ENCODE results near the gene TGM5.

Gene TGM5

GRCh38 chr15:43249699-43250203 is 17.0 kb downstream of the TGM5 start:
- peaks cover 0 to 3% of the 10 kb centered on the region in 2 donors for H3K4me1 ChIP-seq (ENCODE audit: control insufficient read depth in 1 of 2, insufficient read depth in 2 of 2, low read length in 2 of 2)
- H3K4me3 ChIP-seq (ENCODE audit: low read depth in 1 of 2, low read length in 2 of 2), result no peak overlapping the region
- H3K9ac ChIP-seq (ENCODE audit: low read depth in 1 of 2, low read length in 2 of 2), result no peak overlapping the region
- H3K27ac ChIP-seq (ENCODE audit: low read depth, low read length), result no peak overlapping the region
- no peaks in the 10 kb centered on the region for H3K36me3 ChIP-seq (ENCODE audit: control insufficient read depth in 1 of 2, insufficient read depth in 2 of 2, low read length in 2 of 2)
- no peaks in the 10 kb centered on the region for H3K9me3 ChIP-seq (ENCODE audit: control insufficient read depth in 1 of 2, low read length in 2 of 2)
- H3K27me3 ChIP-seq (ENCODE audit: control insufficient read depth in 1 of 2, insufficient read depth in 2 of 2, low read length in 2 of 2), result peaks cover 0 to 5% of the 10 kb centered on the region in 2 donors

GRCh38 chr15:43249236-43249635 is 17.5 kb downstream of the TGM5 start:
- Histone ChIP-seq H3K4me1 (ENCODE audit: control insufficient read depth in 1 of 2, insufficient read depth in 2 of 2, low read length in 2 of 2) (peaks cover 0 to 3% of the 10 kb centered on the region in 2 donors), H3K36me3 (ENCODE audit: control insufficient read depth in 1 of 2, insufficient read depth in 2 of 2, low read length in 2 of 2) (no peaks in the 10 kb centered on the region), H3K9ac (ENCODE audit: low read depth in 1 of 2, low read length in 2 of 2) (no peak overlapping the region), H3K27me3 (ENCODE audit: control insufficient read depth in 1 of 2, insufficient read depth in 2 of 2, low read length in 2 of 2) (peaks cover 0 to 3% of the 10 kb centered on the region in 2 donors), H3K9me3 (ENCODE audit: control insufficient read depth in 1 of 2, low read length in 2 of 2) (no peaks in the 10 kb centered on the region), H3K27ac (ENCODE audit: low read depth, low read length) (no peak overlapping the region), H3K4me3 (ENCODE audit: low read depth in 1 of 2, low read length in 2 of 2) (no peak overlapping the region)

GRCh38 chr15:43246261-43246774 is 20.4 kb downstream of the TGM5 start:
- no peaks in the 10 kb centered on the region for H3K36me3 ChIP-seq (ENCODE audit: control insufficient read depth in 1 of 2, insufficient read depth in 2 of 2, low read length in 2 of 2)
- no peak overlapping the region for H3K9ac ChIP-seq (ENCODE audit: low read depth in 1 of 2, low read length in 2 of 2)
- H3K27me3 ChIP-seq (ENCODE audit: control insufficient read depth in 1 of 2, insufficient read depth in 2 of 2, low read length in 2 of 2), result peaks cover 0 to 5% of the 10 kb centered on the region in 2 donors
- H3K4me3 ChIP-seq (ENCODE audit: low read depth in 1 of 2, low read length in 2 of 2), result no peak overlapping the region
- no peaks in the 10 kb centered on the region for H3K9me3 ChIP-seq (ENCODE audit: control insufficient read depth in 1 of 2, low read length in 2 of 2)
- no peaks in the 10 kb centered on the region for H3K4me1 ChIP-seq (ENCODE audit: control insufficient read depth in 1 of 2, insufficient read depth in 2 of 2, low read length in 2 of 2)
- H3K27ac ChIP-seq (ENCODE audit: low read depth, low read length), result no peak overlapping the region

GRCh38 chr15:43244092-43244491 is 22.6 kb downstream of the TGM5 start:
- Histone ChIP-seq H3K27ac (ENCODE audit: low read depth, low read length) (no peak overlapping the region), H3K9me3 (ENCODE audit: control insufficient read depth in 1 of 2, low read length in 2 of 2) (no peaks in the 10 kb centered on the region), H3K4me3 (ENCODE audit: low read depth in 1 of 2, low read length in 2 of 2) (no peak overlapping the region), H3K9ac (ENCODE audit: low read depth in 1 of 2, low read length in 2 of 2) (no peak overlapping the region), H3K27me3 (ENCODE audit: control insufficient read depth in 1 of 2, insufficient read depth in 2 of 2, low read length in 2 of 2) (peaks cover 0 to 5% of the 10 kb centered on the region in 2 donors), H3K4me1 (ENCODE audit: control insufficient read depth in 1 of 2, insufficient read depth in 2 of 2, low read length in 2 of 2) (no peaks in the 10 kb centered on the region), H3K36me3 (ENCODE audit: control insufficient read depth in 1 of 2, insufficient read depth in 2 of 2, low read length in 2 of 2) (no peaks in the 10 kb centered on the region)

GRCh38 chr15:43243020-43243645 is 23.6 kb downstream of the TGM5 start:
- no peaks in the 10 kb centered on the region for H3K9me3 ChIP-seq (ENCODE audit: control insufficient read depth in 1 of 2, low read length in 2 of 2)
- no peaks in the 10 kb centered on the region for H3K4me1 ChIP-seq (ENCODE audit: control insufficient read depth in 1 of 2, insufficient read depth in 2 of 2, low read length in 2 of 2)
- no peak overlapping the region for H3K27ac ChIP-seq (ENCODE audit: low read depth, low read length)
- no peaks in the 10 kb centered on the region for H3K36me3 ChIP-seq (ENCODE audit: control insufficient read depth in 1 of 2, insufficient read depth in 2 of 2, low read length in 2 of 2)
- H3K27me3 ChIP-seq (ENCODE audit: control insufficient read depth in 1 of 2, insufficient read depth in 2 of 2, low read length in 2 of 2), result peaks cover 0 to 9% of the 10 kb centered on the region in 2 donors
- no peak overlapping the region for H3K9ac ChIP-seq (ENCODE audit: low read depth in 1 of 2, low read length in 2 of 2)
- no peak overlapping the region for H3K4me3 ChIP-seq (ENCODE audit: low read depth in 1 of 2, low read length in 2 of 2)

- no peak overlapping the region for H3K27ac ChIP-seq (ENCODE audit: low read depth, low read length)
- no peaks in the 10 kb centered on the region for H3K9me3 ChIP-seq (ENCODE audit: control insufficient read depth in 1 of 2, low read length in 2 of 2)
- H3K4me1 ChIP-seq (ENCODE audit: control insufficient read depth in 1 of 2, insufficient read depth in 2 of 2, low read length in 2 of 2), result no peaks in the 10 kb centered on the region
- no peak overlapping the region for H3K9ac ChIP-seq (ENCODE audit: low read depth in 1 of 2, low read length in 2 of 2)
- no peaks in the 10 kb centered on the region for H3K36me3 ChIP-seq (ENCODE audit: control insufficient read depth in 1 of 2, insufficient read depth in 2 of 2, low read length in 2 of 2)
- peaks cover 0 to 9% of the 10 kb centered on the region in 2 donors for H3K27me3 ChIP-seq (ENCODE audit: control insufficient read depth in 1 of 2, insufficient read depth in 2 of 2, low read length in 2 of 2)
- H3K4me3 ChIP-seq (ENCODE audit: low read depth in 1 of 2, low read length in 2 of 2), result no peak overlapping the region
These were observed 24.1 kb downstream of the TGM5 start for GRCh38 chr15:43242616-43243015.

GRCh38 chr15:43241100-43241499 is 25.6 kb downstream of the TGM5 start:
- no peak overlapping the region for H3K9ac ChIP-seq (ENCODE audit: low read depth in 1 of 2, low read length in 2 of 2)
- H3K4me1 ChIP-seq (ENCODE audit: control insufficient read depth in 1 of 2, insufficient read depth in 2 of 2, low read length in 2 of 2), result no peaks in the 10 kb centered on the region
- no peak overlapping the region for H3K27ac ChIP-seq (ENCODE audit: low read depth, low read length)
- H3K36me3 ChIP-seq (ENCODE audit: control insufficient read depth in 1 of 2, insufficient read depth in 2 of 2, low read length in 2 of 2), result no peaks in the 10 kb centered on the region
- H3K4me3 ChIP-seq (ENCODE audit: low read depth in 1 of 2, low read length in 2 of 2), result no peak overlapping the region
- peaks cover 0 to 9% of the 10 kb centered on the region in 2 donors for H3K27me3 ChIP-seq (ENCODE audit: control insufficient read depth in 1 of 2, insufficient read depth in 2 of 2, low read length in 2 of 2)
- H3K9me3 ChIP-seq (ENCODE audit: control insufficient read depth in 1 of 2, low read length in 2 of 2), result no peaks in the 10 kb centered on the region

GRCh38 chr15:43239732-43240491 is 26.8 kb downstream of the TGM5 start:
- Histone ChIP-seq H3K36me3 (ENCODE audit: control insufficient read depth in 1 of 2, insufficient read depth in 2 of 2, low read length in 2 of 2) (no peaks in the 10 kb centered on the region), H3K27ac (ENCODE audit: low read depth, low read length) (no peak overlapping the region), H3K4me1 (ENCODE audit: control insufficient read depth in 1 of 2, insufficient read depth in 2 of 2, low read length in 2 of 2) (no peaks in the 10 kb centered on the region), H3K9me3 (ENCODE audit: control insufficient read depth in 1 of 2, low read length in 2 of 2) (no peaks in the 10 kb centered on the region), H3K9ac (ENCODE audit: low read depth in 1 of 2, low read length in 2 of 2) (no peak overlapping the region), H3K27me3 (ENCODE audit: control insufficient read depth in 1 of 2, insufficient read depth in 2 of 2, low read length in 2 of 2) (peaks cover 0 to 9% of the 10 kb centered on the region in 2 donors), H3K4me3 (ENCODE audit: low read depth in 1 of 2, low read length in 2 of 2) (no peak overlapping the region)

DNA sequence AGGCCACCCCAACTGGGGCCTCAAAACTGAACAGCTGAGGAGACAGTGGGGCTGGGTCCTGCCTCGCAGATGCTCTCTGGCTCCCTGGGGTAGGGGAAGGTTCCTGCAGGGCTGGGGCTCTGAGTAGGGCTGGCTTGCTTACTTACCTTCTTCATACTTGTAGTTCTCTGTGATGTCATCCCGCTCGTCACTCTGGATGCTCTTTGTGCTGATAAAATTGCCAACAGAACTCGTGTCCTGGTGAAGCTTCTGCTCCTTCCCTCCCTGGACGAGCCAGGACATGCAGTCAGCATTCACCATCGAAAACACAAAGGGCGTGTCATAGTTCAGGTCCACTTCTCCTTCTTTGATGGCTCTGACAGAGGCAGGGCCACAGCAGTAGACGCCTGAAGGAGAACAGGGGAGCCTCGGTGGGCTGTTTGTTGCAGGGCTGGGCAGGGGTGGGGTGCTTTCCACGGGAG is 28.0 kb downstream of the TGM5 start:
- Histone ChIP-seq H3K36me3 (ENCODE audit: control insufficient read depth in 1 of 2, insufficient read depth in 2 of 2, low read length in 2 of 2) (no peaks in the 10 kb centered on the region), H3K4me3 (ENCODE audit: low read depth in 1 of 2, low read length in 2 of 2) (no peak overlapping the region), H3K27me3 (ENCODE audit: control insufficient read depth in 1 of 2, insufficient read depth in 2 of 2, low read length in 2 of 2) (peaks cover 0 to 9% of the 10 kb centered on the region in 2 donors), H3K9ac (ENCODE audit: low read depth in 1 of 2, low read length in 2 of 2) (no peak overlapping the region), H3K4me1 (ENCODE audit: control insufficient read depth in 1 of 2, insufficient read depth in 2 of 2, low read length in 2 of 2) (no peaks in the 10 kb centered on the region), H3K9me3 (ENCODE audit: control insufficient read depth in 1 of 2, low read length in 2 of 2) (no peaks in the 10 kb centered on the region), H3K27ac (ENCODE audit: low read depth, low read length) (no peak overlapping the region)

DNA sequence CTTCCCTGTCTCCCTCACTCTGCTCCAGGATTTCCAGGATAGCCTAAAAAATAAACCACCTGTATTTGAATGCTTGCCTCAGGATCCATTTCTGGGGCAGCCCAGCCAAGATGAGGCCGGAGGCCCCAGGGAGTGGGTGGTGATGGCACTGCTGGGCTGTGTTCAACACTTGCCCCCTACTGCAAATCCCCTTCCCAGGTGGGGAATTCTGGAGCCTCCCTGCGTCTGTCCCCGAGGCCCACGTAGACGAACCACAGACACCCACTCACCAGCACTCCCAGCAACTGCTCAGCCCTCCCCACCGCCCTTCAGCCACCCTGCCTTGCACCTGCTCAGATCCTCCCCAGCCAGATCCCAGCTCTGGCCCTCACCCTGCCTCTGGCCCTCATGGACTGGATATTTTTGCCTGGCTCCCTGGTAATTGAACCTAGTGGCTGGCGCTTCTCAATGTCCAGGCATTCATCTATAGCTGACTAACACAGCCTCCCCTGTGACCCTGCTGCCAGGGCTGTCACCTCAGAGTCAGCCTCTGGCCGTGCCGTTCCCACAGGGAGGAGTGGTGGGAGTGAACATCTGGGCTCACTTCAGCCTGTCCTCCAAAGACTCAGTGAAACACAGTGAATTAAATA is 28.8 kb downstream of the TGM5 start:
- no peaks in the 10 kb centered on the region for H3K36me3 ChIP-seq (ENCODE audit: control insufficient read depth in 1 of 2, insufficient read depth in 2 of 2, low read length in 2 of 2)
- H3K4me1 ChIP-seq (ENCODE audit: control insufficient read depth in 1 of 2, insufficient read depth in 2 of 2, low read length in 2 of 2), result no peaks in the 10 kb centered on the region
- H3K9ac ChIP-seq (ENCODE audit: low read depth in 1 of 2, low read length in 2 of 2), result no peak overlapping the region
- H3K27ac ChIP-seq (ENCODE audit: low read depth, low read length), result no peak overlapping the region
- no peak overlapping the region for H3K4me3 ChIP-seq (ENCODE audit: low read depth in 1 of 2, low read length in 2 of 2)
- H3K9me3 ChIP-seq (ENCODE audit: control insufficient read depth in 1 of 2, low read length in 2 of 2), result no peaks in the 10 kb centered on the region
- H3K27me3 ChIP-seq (ENCODE audit: control insufficient read depth in 1 of 2, insufficient read depth in 2 of 2, low read length in 2 of 2), result peaks cover 0 to 9% of the 10 kb centered on the region in 2 donors

Measured in duodenal mucosa (tissue), 2 donors.